HG03280 (cell line): ENCODE measurements around the gene PTPRK.

Source experiments
- ATAC-seq: cut with Tn5 transposase; IDR thresholded peaks from one replicate; pipeline ENCODE4 v1.9.1; 2021; ENCODE audit warnings: mild to moderate bottlenecking, moderate library complexity; ENCODE audit not compliant: unreplicated experiment

Gene PTPRK

DNA sequence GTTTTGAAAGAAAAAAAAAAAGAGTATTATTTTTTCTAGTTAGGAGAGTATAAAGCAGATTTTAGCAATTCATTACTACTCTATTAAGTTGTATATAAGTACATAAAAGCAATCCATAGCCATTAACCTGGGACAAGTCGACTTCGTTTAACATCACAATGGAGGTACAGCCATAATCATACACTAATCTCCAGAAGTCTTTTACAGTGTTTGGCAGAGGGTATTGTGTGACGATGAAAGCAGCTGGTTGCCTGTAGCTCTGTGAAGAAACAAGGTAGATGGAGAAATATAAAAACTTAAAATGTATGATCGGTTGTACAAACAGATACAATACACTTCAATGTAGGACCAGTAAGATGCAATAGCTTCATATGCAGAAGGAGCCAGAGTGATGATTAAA lies 543.6 kb downstream of the PTPRK start:
- ATAC-seq: no peak

DNA sequence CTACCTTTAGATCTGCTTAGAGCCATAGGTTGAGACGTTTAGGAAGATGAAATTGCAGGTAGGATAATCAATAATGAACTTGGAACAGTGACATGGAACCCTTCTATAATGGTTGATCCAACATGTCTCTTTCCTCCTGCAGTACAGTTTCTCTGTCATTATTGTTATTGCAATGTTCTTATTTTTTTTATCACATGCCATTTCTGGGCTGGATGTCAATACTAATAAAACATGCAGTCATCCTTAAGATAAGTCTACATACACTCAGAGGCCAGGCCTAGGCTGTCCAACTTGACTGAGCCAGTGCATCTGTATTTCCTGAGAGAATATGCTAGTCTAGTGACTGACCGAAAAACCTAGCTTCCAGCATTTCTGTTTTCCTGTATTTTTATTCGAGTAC lies 544.3 kb downstream of the PTPRK start:
- no peak for ATAC-seq

DNA sequence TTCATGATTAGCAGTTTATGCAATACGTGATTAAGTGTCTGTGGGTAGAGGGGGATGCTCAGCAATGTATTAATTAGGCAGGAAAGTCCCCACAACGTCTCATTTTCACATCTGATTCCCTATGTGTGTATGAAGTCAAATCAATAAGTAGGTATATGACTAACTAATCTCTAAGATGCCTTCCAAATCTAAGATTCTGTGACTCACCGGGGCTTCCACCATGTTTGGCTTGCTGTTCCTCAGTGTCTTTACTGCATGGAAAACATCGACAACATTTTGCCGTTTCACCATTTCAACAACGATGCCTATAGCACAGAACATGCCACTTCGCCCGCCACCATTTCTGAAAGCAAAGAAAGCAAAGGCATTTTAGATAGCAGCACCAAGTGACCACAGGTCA lies 547.6 kb downstream of the PTPRK start:
- ATAC-seq: no peak

DNA sequence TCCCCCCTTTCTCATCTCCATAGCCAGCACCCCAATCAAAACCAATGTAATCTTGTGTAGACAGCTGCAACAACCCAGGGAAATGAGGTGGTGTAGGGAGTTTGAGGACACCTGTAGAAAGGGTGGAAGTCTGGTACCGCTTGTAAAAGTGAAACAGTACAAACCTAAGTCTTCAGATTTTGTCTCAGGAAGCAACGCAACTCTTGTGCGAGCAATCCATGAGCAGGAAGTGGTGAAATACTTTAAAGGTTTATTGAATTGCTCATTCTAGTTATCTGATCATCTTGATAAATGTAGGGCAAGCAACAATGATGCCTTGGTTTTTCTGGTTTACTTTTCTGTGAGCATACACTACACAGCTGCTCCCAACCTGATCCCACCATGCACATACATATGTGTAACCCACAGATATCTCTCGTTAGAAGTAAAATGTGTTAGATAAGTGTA lies 548.4 kb downstream of the PTPRK start:
- no peak for ATAC-seq

DNA sequence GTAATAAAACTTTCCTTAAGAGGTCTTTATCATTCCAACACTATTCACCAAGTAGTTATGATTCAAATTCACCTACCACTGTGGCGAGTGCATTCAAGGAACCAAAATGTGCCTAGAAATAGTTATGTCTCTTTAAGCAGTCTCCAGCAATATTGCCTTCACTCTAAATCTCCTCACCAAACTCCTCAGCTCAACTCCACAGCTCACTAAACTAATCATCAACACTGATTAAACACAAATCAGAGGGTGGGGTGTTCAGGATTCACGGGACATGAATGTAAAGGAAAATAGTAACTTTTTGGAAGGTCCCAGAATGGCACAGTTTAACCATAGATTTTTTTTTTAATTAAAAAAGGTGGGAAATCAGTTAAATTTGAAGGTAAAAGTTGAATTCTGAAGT lies 549.0 kb downstream of the PTPRK start:
- no peak for ATAC-seq

DNA sequence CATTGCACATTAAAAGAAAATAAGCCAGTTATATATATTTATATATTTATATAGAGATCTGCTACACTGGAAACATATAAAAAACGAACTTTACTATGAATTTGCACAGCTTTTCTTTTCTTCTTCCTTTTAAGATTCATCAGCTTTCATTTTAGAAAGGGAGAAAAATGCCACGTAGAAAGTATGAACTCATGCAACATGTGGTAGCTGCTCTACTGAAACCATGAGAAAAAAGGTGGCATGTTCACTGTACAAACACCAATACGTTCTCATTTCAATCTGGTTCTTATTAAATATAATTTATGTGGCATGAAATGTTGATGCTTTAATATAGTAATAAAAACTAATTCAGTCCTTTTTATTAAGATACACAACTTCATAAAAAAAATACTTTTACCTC lies 550.7 kb downstream of the PTPRK start:
- ATAC-seq: no peak

DNA sequence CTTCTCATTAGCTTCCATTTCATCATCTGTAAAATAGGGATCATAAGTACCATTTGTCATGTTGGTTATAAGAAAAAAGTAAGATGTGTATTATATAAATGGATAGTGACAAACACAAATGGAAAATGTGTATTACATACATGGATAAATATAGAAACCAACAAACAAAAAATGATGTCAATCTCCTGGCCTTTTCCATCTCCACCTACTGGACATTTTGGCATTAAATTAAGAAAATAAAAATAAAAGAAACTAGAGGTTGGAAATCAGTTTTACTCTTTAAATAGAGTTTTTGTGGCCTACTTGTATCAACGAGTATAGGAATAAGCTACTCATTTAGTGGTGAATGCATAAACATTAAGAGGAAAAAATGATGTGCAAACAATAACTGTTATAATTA lies 552.0 kb downstream of the PTPRK start:
- no peak for ATAC-seq

DNA sequence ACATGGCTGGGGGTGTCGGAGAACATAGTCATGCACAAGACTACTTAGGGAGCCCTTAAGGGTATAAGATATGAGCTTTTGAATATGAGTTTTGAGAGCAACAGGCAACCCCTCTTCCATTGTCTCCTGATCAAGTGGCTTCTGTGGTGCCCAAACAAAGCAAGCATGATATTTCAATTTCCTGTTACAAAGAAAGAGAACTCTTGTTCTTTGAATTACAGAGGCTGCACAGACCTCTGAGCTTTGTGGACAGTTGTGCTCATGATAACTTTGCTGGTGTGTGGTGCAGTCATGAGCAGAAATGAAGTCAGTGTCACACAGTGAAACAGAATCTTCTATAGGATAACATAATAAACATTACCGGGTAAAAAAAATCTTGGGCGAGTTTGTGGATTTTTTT lies 552.7 kb downstream of the PTPRK start:
- no peak for ATAC-seq

DNA sequence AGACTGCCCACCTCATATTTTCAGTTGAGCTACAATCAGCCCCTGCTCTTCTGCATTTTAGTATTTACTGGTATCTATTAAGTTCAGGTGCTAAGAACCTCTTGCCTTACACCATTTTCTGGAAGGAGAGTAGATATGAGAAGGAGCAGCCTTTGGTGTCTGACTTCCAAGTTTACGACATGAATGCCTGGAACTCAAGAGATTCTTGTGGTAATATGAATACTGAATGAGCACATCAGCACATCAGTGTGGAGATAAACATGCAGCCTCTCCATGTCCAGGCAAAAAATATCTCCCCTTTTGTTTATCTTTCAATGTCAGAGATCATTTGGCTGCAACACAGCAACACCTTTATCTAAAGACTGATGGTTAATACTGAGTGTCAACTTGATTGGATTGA lies 553.8 kb downstream of the PTPRK start:
- no peak for ATAC-seq

DNA sequence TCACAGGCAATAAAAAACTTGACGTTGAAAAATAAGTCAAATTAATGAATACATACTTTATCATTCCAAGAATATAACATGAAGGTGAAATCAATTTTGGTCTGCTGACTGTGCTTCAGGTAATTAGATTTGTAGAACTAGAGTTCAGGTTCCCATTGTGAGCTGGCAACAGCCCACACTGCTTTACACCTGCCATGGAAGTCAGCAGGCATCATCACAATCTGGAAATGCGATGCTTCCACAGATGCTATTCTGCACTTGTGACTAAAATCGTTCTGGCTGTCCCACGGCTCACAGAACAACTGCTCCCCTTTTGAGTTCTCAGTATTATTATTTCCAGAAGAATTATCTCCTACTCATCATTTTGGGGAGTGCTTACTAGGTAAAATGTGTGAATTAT lies 556.9 kb downstream of the PTPRK start:
- ATAC-seq: no peak

DNA sequence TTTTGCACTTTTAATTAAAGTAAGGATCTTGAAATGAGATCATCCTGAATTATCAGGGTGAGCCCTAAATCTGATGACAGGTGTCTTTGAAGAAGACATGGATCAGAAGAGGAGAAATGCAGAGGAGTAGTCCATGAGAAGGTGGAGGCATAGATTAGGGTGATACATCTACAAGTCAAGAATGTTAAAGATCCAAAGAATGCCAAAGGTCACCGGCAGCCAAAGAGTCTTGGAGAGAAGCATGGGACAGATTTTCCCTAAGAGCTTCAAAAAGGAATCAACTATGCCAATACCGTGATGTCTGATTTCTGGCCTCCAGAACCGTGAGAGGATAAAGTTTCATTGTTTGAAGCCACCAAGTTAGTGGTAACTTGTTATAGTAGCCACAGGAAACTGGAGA lies 560.5 kb downstream of the PTPRK start:
- no peak for ATAC-seq

DNA sequence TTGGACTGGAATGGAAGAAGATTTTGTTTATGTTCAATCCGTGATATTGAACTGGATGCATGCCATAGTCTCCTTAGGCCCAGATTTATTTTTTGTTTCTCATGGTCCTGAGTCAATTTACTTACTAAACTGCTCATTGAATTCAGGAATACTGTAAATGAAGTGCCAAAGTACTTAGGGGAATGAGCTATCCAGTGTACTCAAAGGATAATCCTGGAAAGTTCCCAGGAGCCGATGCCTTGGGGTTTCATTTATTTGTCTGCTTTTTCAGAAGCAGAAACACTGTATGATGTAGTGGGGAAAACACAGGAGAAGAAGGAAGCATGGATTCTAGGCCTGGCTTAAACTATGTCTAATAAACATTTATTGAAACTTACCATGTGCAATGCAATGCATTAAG lies 563.4 kb downstream of the PTPRK start:
- no peak for ATAC-seq

DNA sequence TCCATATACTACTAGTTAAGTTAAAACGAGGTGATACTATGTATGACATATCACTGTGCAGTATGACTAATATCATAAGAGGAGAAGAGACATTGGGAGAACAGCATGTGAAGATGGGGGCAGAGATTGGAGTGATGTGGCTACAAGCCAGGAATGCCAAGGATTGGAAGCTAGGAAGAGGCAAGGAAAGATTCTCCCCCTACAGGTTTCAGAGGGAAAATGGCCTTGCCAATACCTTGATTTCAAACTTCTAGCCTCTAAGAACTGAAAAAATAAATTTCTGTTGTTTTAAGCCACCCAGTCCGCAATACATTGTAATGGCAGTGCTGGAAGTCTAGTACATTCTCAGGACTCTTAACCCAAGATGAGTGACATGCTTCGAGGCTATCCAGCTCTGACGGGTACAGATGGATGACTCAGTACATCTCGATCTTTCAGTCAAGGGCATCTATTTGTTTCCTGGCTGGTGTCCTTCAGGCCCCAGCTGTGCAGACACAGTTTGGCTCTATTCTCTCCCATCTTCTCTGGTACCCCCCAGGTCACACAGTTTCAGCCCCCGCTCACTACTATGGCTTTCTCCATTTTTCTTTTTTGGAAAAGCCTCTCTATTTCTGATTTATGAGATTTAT lies 564.0 kb downstream of the PTPRK start:
- ATAC-seq: no peak

DNA sequence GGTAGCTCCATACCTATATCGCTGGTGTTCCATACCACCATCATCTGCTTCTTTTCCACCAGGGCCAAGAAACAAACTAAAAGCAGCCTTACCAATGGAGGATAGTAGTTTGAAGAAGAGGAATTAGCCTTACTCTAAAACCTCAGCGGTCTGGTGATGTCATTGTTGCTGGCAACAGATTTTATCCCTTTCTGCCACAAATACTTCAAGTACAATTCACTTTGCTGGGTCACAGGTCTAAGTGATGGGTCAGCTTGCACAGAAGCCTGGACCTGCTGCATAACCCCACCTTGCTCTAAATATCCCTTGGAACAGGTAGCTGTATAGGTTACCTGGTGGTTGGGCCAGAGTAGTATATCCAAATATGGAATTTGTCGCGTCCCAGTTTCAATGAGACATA lies 566.3 kb downstream of the PTPRK start:
- no peak for ATAC-seq

DNA sequence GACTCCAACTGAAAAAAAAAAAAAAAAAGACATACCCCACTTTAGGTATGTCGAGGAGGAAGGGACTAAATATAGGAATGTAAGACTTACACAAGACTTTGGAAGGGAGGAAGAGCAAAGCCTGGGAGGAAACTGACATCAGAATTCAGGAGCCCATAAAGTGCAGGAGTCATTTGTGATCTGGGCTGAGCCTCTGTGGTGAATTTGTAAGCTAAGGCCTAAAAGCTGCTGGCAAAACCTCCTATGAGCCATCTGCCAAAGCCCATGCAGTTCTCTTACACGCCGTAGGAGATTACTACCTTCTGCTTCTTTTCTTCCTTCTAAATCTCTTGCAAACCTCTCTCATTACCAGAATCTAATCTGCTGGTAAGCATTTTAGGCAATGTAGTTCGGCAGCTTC lies 567.6 kb downstream of the PTPRK start:
- no peak for ATAC-seq

DNA sequence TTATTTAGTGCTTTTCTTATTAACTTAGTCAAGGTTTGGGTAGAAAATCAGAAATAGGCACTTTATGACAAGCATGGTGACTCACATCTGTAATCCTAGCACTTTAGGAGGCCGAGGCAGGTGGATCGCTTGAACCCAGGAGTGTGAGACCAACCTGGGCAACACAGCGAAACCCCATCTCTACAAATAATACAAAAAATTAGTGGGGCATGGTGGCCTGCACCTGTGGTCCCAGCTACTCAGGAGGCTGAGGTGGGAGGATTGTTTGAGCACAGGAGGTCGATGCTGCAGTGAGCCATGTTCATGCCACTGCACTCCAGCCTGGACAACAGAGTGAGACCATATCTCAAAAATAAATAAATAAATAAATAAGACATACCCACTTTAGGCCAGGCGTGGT lies 568.2 kb downstream of the PTPRK start:
- no peak for ATAC-seq

DNA sequence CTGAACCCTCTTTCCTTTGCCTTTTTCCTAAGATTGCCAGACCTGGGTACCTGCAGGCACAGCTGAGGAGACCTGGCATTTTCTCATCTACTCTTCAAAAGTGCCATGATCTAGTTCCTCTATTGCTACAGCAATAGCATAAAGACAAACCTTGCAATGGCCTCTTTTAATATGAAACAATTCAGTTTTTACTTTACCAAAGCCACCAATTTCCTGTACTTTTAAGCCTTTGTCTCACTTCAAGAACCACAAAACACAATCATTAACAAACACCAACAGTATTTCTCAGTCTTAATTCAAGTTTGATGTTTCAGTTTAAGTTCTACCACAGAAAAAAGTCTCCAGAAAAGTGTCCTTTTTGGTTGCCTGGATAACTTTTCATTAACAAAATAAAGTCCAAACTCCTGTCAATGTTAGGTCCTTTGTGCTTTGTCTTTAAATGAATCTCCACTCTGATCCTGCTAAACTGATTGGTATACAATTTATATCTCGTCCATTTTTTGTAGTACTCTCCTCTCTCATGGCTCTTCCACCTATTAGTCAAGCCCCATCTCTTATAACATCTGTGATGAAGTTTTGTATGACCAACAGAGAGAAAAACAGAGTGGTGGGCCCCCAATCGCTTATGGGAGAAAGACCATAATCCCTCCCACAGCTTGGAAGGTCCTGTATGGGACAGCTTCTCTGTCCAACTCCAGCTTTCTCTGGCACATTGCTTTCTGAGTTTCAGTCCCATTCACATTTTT lies 569.1 kb downstream of the PTPRK start:
- no peak for ATAC-seq

DNA sequence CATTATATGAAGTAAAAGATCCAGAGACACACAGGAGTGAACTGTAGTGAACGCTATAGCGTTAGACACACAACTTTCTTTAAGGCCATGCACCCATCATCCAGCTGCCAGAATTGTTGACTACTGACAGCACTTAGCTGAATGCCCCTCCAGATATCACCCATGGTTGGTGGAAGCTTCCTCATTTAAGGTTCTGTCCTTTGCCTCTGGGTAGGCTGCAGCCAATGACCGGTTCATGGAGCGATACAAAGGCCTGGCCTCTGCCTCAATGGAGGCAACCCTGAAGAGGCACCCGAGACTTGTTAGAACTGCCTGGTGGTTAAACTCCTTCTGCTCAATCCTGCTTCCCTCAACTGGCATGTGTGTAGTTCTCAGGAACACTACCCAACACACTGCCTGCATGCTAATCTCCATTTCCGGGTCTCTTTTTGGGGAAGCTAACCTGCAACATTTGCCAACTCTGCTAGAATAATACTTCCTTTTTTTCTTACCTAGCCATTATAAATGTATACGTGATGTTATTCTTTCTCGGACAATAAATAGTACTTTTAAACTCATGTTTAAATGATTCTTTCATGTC lies 569.7 kb downstream of the PTPRK start:
- no peak for ATAC-seq

DNA sequence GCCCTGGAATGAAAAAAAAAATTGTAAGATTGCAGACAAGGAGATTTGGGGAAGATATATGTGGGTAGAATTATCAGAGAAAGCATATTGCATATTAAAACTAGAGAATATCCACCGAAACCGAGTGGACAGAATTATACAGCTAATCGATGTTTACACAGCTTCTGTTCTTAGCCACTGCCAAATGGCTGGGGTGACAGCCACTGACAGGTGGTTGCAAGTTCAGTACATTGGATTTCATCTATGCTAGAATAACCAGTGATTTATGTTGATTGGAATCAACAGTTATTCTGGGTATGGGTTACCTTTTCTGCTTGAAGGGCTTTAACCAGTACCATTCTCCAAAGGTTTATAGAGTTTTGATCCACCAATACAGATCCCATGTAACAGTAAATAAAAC lies 571.1 kb downstream of the PTPRK start:
- ATAC-seq: no peak

DNA sequence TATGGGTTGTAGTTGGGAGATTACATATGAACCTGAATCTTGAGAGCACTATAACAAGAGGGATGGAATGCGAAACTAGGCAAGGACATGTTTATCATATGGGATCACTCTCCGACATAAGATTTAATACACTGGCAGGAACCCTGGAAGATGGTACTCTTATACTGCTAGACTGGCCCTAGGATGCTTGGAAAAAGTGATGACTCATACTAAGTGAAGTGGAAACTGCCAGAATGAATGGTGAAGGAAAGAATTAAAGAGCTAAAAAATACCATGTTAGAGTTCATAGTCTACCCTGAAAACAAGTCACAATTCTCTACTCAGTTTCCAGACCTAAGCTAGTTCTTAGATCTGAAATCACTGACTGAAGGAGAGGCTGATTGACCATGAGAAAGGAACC lies 574.0 kb downstream of the PTPRK start:
- ATAC-seq: no peak

DNA sequence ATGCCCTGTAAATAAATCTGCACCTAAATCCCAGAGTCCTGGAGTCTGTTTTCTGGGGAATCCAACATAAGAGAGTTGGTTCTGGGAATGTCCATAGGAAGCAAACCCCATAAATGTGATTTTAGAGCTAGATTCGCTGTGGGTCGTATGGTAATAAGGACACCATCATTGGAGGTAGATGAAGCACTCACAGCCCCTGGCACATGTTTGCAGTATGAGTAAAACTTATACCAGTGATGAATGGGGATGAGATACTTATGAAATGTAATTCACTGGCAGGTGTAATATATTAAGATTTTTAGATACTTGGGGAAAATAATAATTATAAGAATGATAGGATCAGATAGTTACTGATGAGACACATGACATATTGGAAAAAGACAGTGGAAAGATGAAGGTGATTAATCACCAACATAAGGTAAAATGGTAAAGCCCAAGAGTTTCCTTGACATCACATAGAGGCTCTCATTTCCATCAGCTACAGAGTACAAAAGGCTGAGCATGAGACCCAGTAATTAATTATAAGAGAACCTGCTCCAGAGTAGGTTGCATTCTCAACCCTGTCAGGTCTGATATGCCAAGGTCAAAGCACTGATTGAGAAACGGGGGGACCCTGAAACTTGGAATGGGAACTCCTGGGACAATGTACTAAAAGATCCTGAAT lies 574.8 kb downstream of the PTPRK start:
- no peak for ATAC-seq

DNA sequence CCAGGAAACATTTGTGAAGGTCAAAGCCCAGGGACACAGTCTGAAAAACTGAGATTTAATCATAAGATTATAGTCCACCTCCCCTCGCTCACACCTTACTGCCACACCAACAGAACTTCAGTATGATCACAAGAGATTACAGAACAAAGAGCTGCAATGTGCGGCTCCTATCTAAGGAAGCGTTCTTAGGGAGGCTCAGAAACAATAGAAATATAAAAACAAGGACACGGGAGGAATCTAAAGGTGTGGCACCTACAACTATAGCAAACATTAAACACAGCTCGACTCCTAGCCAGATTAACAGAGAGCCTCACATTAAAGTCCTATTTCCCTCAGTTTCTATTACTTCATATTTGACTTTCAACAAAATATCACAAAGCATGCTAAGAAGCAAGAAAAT lies 579.2 kb downstream of the PTPRK start:
- no peak for ATAC-seq
